Right lung (tissue), 5 donors: Measurements from ENCODE around the gene SALL1. TPM values are rescaled to one million over a fixed set of nuclear protein-coding genes. Genes with fewer than 3 reads are reported as not detected.

Experiments used
- DNase-seq, 2 donors: peaks; one replicate each; pipeline ENCODE4 v3.0.0-alpha.2; 2013
- polyA plus RNA-seq, 5 donors: library from polyadenylated mRNA; unstranded; fragments of 120-200 nt; gene quantifications; one replicate each; pipeline versions ENCODE4 v1.2.1 to v1.2.3, GENCODE V29; 2013; ENCODE audit warnings: inconsistent platforms in 1 of 5, low replicate concordance in 1 of 5; ENCODE audit not compliant: insufficient read length in 5 of 5, insufficient read depth in 1 of 5

The SALL1 gene
- polyA plus RNA-seq, 5 donors, result 0.04 to 0.75 (median 0.08) TPM; not detected in 2

GRCh38 chr16:51112323-51112722 is 38.7 kb downstream of the SALL1 start:
- DNase-seq, result no peak

- no peak for DNase-seq
Measured at GRCh38 chr16:51111759-51112158, 39.3 kb downstream of the SALL1 start.

- DNase-seq, result no peak
Measured at GRCh38 chr16:51110700-51111157, 40.3 kb downstream of the SALL1 start.

- no peak for DNase-seq
Measured at GRCh38 chr16:51109173-51109572, 41.9 kb downstream of the SALL1 start.

- no peak for DNase-seq
Measured at GRCh38 chr16:51107742-51108141, 43.3 kb downstream of the SALL1 start.

GRCh38 chr16:51106535-51106934 is 44.5 kb downstream of the SALL1 start:
- no peak for DNase-seq

- no peak for DNase-seq
Measured at GRCh38 chr16:51103590-51103989, 47.5 kb downstream of the SALL1 start.

- no peak for DNase-seq
Measured at GRCh38 chr16:51097729-51098128, 53.3 kb downstream of the SALL1 start.

GRCh38 chr16:51095890-51096626 is 55.0 kb downstream of the SALL1 start:
- DNase-seq, result no peak

GRCh38 chr16:51095084-51095881 is 55.8 kb downstream of the SALL1 start:
- DNase-seq, result no peak

GRCh38 chr16:51093726-51094280 is 57.3 kb downstream of the SALL1 start:
- DNase-seq, result no peak
